Osteocyte (in vitro differentiated cells): ENCODE results near the gene TAF8. TPM values are rescaled to one million over a fixed set of nuclear protein-coding genes. Genes with fewer than 3 reads are reported as not detected.

Source experiments
- DNase-seq: peaks from one replicate; pipeline ENCODE4 v3.0.0; 2021; ENCODE audit warnings: mixed read lengths; ENCODE audit not compliant: unreplicated experiment; ENCODE audit errors: extremely low spot score
- H3K27ac Mint-ChIP-seq: one replicate; pipeline ENCODE4 v1.8.0; 2021; ENCODE audit warnings: mild to moderate bottlenecking, mixed read lengths; ENCODE audit not compliant: unreplicated experiment
- H3K27me3 Mint-ChIP-seq: one replicate; pipeline ENCODE4 v1.8.0; 2021; ENCODE audit warnings: mixed read lengths; ENCODE audit not compliant: unreplicated experiment
- H3K36me3 Mint-ChIP-seq: one replicate; pipeline ENCODE4 v1.8.0; 2021; ENCODE audit warnings: mixed read lengths; ENCODE audit not compliant: unreplicated experiment
- H3K4me1 Mint-ChIP-seq: one replicate; pipeline ENCODE4 v1.8.0; 2021; ENCODE audit warnings: mixed read lengths; ENCODE audit not compliant: unreplicated experiment
- H3K4me3 Mint-ChIP-seq: one replicate; pipeline ENCODE4 v1.8.0; 2021; ENCODE audit warnings: mild to moderate bottlenecking, moderate library complexity, mixed read lengths; ENCODE audit not compliant: unreplicated experiment
- H3K9me3 Mint-ChIP-seq: one replicate; pipeline ENCODE4 v1.8.0; 2021; ENCODE audit warnings: mixed read lengths; ENCODE audit not compliant: unreplicated experiment
- total RNA-seq: library from RNA; stranded (reverse); gene quantifications from 2 replicates; pipeline ENCODE4 v1.2.1, GENCODE V29; 2021
- TF ChIP-seq, protein P1 (sequence below): fragments of 200-600 bp; sonication (generic); IDR thresholded peaks from 2 replicates; pipeline ENCODE4 v1.5.0; 2021; ENCODE audit warnings: antibody characterized with exemption, mild to moderate bottlenecking, moderate library complexity

TAF8 gene
- total RNA-seq, 1 donor from 2014 or later = 27.6 TPM

DNA sequence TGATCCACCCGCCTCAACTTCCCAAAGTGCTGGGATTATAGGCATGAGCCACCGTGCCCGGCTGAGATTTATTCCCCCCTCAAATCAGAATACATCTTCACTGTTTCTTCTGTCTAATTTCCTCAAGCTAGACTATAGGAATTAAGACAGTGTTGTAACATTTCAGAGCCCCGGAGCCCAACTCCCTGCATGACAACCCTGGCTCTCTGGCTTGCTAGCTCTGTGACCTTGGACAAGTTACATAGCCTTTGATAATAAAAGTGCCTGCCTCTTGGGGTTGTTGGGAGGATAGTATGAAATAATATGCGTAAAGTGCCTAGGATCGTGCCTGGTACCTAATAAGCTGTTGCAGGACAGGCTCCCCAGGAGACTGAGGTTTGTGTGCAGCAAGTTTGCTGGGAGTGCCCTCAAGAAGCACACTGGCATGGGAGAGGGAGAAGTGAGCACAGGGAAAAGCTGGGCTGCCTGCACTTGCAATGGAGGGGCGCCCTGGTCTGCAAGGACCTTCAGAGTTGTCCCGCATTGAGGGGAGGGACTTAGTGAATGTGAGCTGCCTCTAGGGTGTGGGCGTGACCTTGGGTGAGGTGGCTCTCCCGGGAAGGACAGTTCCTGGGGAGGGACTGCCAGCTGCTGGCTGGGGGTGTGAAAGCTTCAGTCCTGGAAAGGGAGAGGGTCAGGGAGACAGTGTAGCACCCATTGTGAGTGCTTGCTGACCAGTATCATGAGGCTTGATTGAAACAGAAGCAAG, 43.4 kb downstream of the TAF8 start:
- H3K27ac Mint-ChIP-seq = no peak overlapping the region
- no peaks in the 10 kb centered on the region for H3K9me3 Mint-ChIP-seq
- TF ChIP-seq, protein P1, sequence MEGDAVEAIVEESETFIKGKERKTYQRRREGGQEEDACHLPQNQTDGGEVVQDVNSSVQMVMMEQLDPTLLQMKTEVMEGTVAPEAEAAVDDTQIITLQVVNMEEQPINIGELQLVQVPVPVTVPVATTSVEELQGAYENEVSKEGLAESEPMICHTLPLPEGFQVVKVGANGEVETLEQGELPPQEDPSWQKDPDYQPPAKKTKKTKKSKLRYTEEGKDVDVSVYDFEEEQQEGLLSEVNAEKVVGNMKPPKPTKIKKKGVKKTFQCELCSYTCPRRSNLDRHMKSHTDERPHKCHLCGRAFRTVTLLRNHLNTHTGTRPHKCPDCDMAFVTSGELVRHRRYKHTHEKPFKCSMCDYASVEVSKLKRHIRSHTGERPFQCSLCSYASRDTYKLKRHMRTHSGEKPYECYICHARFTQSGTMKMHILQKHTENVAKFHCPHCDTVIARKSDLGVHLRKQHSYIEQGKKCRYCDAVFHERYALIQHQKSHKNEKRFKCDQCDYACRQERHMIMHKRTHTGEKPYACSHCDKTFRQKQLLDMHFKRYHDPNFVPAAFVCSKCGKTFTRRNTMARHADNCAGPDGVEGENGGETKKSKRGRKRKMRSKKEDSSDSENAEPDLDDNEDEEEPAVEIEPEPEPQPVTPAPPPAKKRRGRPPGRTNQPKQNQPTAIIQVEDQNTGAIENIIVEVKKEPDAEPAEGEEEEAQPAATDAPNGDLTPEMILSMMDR = no peak
- H3K27me3 Mint-ChIP-seq = peaks cover 4% of the 10 kb centered on the region
- no peak overlapping the region for H3K4me3 Mint-ChIP-seq
- peaks cover 6% of the 10 kb centered on the region for H3K4me1 Mint-ChIP-seq
- no peak for DNase-seq
- no peaks in the 10 kb centered on the region for H3K36me3 Mint-ChIP-seq

DNA sequence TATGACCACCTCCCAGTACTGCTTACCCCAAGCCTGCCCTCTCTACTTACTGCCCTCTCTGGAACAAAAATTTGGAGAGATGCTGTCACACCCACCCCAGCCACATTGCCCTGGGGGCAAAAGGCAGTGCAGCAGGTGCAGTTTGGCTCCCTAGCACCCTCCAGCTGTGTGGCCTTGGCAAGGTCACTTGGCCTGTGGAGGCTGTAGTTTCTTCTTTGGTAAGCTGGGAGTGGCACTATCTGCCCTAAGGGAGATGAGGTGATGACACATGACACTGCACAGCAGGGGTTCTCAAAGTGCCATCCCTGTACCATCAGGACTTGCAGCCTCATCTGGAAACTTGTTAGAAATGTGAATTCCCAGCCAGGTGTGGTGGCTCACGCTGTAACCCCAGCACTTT, 44.8 kb downstream of the TAF8 start:
- H3K4me1 Mint-ChIP-seq = peaks cover 9% of the 10 kb centered on the region
- H3K4me3 Mint-ChIP-seq = no peak overlapping the region
- H3K9me3 Mint-ChIP-seq = no peaks in the 10 kb centered on the region
- no peak overlapping the region for H3K27ac Mint-ChIP-seq
- H3K27me3 Mint-ChIP-seq = peaks cover 4% of the 10 kb centered on the region
- DNase-seq = no peak
- no peaks in the 10 kb centered on the region for H3K36me3 Mint-ChIP-seq
- TF ChIP-seq, protein P1 = no peak

DNA sequence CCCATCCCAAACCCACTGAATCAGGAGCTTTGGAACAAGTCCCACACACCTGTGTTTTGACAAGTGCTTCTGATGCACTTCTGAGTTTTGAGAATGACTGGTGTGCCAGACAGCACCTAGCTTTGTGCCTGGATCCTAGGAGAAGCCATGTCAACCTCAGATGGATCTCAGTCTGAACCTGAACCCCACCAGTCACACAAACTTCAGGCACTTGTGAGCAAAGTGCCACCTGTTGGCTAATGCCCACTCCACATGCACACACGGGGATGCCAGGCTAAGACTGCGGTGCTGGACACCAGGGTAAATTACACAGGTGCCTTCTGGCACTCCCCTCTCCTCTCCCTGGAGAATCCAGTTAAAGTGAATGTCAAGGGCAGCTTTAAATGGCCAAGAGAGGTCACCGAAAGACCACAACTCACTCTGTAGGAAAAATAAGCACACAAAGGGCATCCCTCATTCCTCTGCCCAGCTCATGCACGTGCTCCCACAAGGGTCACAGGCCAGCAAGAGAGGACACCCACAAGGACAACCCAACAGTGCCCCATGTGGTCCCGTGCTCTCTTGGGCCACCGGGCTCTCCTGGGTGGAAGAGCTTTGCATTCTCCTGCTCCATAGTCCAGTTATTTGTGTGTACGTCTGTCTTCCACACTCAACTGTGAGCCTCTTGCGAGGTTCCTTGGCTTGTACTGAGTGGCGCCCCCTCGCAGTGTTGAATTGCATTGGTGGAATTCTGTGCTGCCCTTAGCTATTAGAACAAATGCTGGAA, 45.6 kb downstream of the TAF8 start:
- no peaks in the 10 kb centered on the region for H3K9me3 Mint-ChIP-seq
- TF ChIP-seq, protein P1 = no peak
- H3K27me3 Mint-ChIP-seq = peaks cover 4% of the 10 kb centered on the region
- H3K27ac Mint-ChIP-seq = no peak overlapping the region
- no peak overlapping the region for H3K4me3 Mint-ChIP-seq
- no peak for DNase-seq
- H3K36me3 Mint-ChIP-seq = no peaks in the 10 kb centered on the region
- peaks cover 16% of the 10 kb centered on the region for H3K4me1 Mint-ChIP-seq

DNA sequence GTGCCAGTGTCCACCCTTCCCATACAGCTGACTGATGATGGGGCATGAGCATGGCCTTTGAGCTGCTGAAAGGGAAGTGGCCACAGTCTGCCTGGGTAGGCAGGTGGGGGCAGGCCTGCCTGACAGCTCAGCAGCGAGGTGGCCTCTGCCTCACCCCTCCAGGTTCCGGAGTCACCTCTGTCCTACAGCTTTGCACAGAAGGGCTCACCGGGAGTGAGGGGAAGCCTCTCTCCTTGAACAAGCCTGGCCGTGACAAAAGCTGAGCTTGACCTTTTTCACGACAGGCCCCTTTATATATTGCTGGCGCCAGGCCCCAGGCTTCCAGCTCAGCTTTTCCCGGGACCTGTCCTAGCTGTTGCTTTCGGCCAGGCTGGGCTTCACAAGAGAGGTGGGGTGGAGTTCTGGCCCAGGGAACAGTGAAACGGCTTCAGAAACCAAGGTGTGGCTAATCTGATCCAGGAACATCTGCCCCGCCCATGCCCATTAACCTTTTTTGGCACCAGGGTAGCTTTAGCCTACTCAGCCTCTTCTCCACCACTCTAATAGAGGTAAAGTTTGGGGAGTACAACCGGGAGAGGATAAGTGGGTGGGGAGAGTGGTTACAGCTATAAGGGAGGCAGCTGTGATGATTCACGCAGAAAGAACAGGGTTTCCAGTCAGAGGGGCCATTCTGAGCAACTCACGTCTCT, 49.2 kb downstream of the TAF8 start:
- Mint-ChIP-seq H3K4me1 (peaks cover 21% of the 10 kb centered on the region), H3K27ac (peak overlapping the region; percentile 70), H3K4me3 (no peak overlapping the region), H3K36me3 (peaks cover 2% of the 10 kb centered on the region), H3K9me3 (no peaks in the 10 kb centered on the region), H3K27me3 (peaks cover 4% of the 10 kb centered on the region)
- TF ChIP-seq, protein P1 = no peak
- DNase-seq = no peak
